Dendritic cell treated with granulocyte-macrophage colony-stimulating factor and Interleukin-4, amounts not matched to agents 40 ng/mL and 50 ng/mL, for 4 days (primary cell): ENCODE data around the gene GCK.
"Not testable (repeated sequence)": the region's sequence is repeated elsewhere in the genome, so short reads cannot be mapped to it uniquely, and the experiment has no call there.

Source experiments
- H3K27ac Mint-ChIP-seq: one replicate; pipeline ENCODE4 v1.8.0; 2022; ENCODE audit warnings: mild to moderate bottlenecking, mixed read lengths
- H3K27me3 Mint-ChIP-seq: one replicate; pipeline ENCODE4 v1.8.0; 2022; ENCODE audit warnings: mild to moderate bottlenecking, mixed read lengths
- H3K36me3 Mint-ChIP-seq: one replicate; pipeline ENCODE4 v1.8.0; 2022; ENCODE audit warnings: low read depth, mixed read lengths
- H3K4me1 Mint-ChIP-seq: one replicate; pipeline ENCODE4 v1.8.0; 2022; ENCODE audit warnings: low read depth, mixed read lengths
- H3K4me3 Mint-ChIP-seq: one replicate; pipeline ENCODE4 v1.8.0; 2022; ENCODE audit warnings: mild to moderate bottlenecking, moderate library complexity, mixed read lengths
- H3K9me3 Mint-ChIP-seq: one replicate; pipeline ENCODE4 v1.8.0; 2022; ENCODE audit warnings: mixed read lengths
- intact Hi-C: fragments of 100-400 bp; cut with micrococcal nuclease; formaldehyde crosslinking; loops from one replicate; pipeline ENCODE4 v1.15.0; 2022

GCK gene

DNA sequence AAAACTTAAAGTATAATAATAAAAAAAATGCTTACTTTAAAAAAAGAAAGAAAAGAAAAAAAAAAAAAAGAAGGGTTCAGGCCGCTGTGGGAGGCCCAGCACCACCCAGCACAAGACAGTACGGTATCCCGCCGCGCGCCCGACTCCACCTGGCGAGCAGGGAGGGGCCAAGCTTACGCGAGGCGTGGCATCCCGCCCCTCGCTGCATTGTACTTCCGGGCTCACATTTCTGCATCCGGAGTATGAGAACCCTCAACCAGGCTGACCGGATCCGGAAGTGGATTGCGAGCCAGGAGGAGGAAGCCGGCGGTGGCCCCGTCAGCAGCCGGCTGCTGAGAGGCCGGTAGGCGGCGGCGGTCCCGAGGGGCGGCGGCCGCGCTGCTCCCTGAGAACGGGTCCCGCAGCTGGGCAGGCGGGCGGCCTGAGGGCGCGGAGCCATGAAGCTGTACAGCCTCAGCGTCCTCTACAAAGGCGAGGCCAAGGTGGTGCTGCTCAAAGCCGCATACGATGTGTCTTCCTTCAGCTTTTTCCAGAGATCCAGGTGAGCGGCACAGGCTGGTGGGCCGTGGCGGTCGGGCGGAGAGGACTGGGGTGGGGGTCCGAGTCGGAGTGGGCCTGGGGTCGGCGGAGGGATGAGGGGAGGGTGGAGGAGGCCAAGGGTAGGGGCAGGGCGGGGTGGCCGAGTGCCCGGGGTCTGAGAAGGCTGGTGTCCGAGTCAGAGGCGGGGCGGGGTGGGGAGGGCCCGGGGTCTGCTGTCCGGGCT lies 11.6 kb upstream of the GCK start, which contains the start of gene YKT6:
TSS of gene YKT6 (plus strand) at position 280 of the 763 bp plus-strand sequence. CDS start at position 438, 158 bp downstream.
- peaks cover 10% of the 10 kb centered on the region for H3K27me3 Mint-ChIP-seq
- peak within 1 kb of the TSS; percentile 91 for H3K27ac Mint-ChIP-seq

GRCh38 chr7:44200163-44200562 lies 10.9 kb upstream of the GCK start:
- H3K27me3 Mint-ChIP-seq, H3K27ac Mint-ChIP-seq, H3K9me3 Mint-ChIP-seq: not testable (repeated sequence)
- Mint-ChIP-seq H3K36me3 (peaks cover 23% of the 10 kb centered on the region), H3K4me1 (peaks cover 28% of the 10 kb centered on the region), H3K4me3 (peak overlapping the region; percentile 32)
- intact Hi-C loops: loop anchor here (1.0 to 2.0 kb wide), 2 partner anchors 75 to 118 kb away; partner anchors contain the start of gene POLM

More for the DNA sequence above, 11.6 kb upstream of the GCK start, which contains the start of gene YKT6:
- Mint-ChIP-seq H3K4me3 (peak within 1 kb of the TSS; percentile 87), H3K36me3 (peaks cover 30% of the 10 kb centered on the region), H3K4me1 (peaks cover 28% of the 10 kb centered on the region), H3K9me3 (no peaks in the 10 kb centered on the region)
- intact Hi-C loops: loop anchor here (1.0 to 2.0 kb wide), 2 partner anchors 76 to 119 kb away; partner anchors contain the start of gene POLM

GRCh38 chr7:44197474-44197873 lies 8.2 kb upstream of the GCK start:
- H3K4me1 Mint-ChIP-seq: peaks cover 16% of the 10 kb centered on the region
- H3K36me3 Mint-ChIP-seq: peaks cover 5% of the 10 kb centered on the region
- intact Hi-C loops: no loop called here

DNA sequence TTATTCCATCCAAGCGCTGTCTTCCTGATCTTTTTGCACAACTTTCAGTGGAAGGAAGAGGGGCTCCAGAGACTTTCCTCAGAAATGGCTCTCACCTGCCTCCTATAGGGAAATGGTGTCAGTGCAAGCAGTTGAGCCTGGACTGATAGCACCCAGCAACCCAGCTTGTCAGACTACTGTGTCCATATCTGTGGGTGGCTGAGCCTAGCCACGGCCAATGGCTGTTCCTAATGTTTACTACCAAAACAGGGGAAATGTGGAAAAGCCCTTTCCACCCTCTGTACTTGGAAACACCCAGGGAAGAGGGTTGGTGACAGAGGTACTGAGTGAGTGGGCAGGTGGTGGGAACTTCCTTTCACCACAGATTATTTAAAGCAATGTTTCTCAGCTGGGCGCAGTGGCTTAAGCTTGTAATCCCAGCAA lies 7.2 kb upstream of the GCK start:
- Mint-ChIP-seq H3K27ac (peak overlapping the region; percentile 20), H3K9me3 (peaks cover 8% of the 10 kb centered on the region), H3K4me3 (no peak overlapping the region), H3K4me1 (peaks cover 6% of the 10 kb centered on the region), H3K36me3 (peaks cover 5% of the 10 kb centered on the region), H3K27me3 (peaks cover 19% of the 10 kb centered on the region)
- intact Hi-C loops: loop anchor here (1.0 kb wide), 1 partner anchor 124 kb away; no protein-coding TSS in a partner anchor

More at GRCh38 chr7:44197474-44197873, 8.2 kb upstream of the GCK start:
- Mint-ChIP-seq H3K27ac (no peak overlapping the region), H3K9me3 (peaks cover 8% of the 10 kb centered on the region), H3K4me3 (no peak overlapping the region), H3K27me3 (peaks cover 13% of the 10 kb centered on the region)

DNA sequence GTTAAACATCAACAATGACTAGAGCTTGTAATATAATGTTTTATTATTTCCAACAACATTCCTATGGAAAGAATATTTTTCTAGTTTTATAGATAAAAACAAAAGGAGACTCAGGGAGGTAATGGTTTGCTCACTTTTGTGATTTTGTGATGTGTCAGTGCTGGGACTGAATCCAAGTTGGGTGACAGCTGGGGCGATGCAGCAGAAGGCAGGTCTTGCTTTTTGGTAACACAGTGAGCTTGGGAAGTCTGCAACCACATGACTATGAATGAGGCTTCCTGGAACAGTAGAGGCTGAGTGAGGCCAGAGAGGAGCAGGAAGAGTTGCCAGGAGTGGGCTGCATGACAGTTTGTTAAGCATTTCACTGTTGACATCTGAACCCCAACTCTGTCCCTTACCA lies 6.7 kb upstream of the GCK start:
- peaks cover 20% of the 10 kb centered on the region for H3K27me3 Mint-ChIP-seq
- intact Hi-C loops: loop anchor here (1.0 kb wide), 1 partner anchor 124 kb away; no protein-coding TSS in a partner anchor
- peaks cover 1% of the 10 kb centered on the region for H3K36me3 Mint-ChIP-seq
- peaks cover 8% of the 10 kb centered on the region for H3K9me3 Mint-ChIP-seq
- no peak overlapping the region for H3K4me3 Mint-ChIP-seq
- H3K27ac Mint-ChIP-seq: no peak overlapping the region
- peaks cover 4% of the 10 kb centered on the region for H3K4me1 Mint-ChIP-seq

- Mint-ChIP-seq H3K27me3 (peaks cover 16% of the 10 kb centered on the region), H3K9me3 (peaks cover 8% of the 10 kb centered on the region), H3K27ac (no peak overlapping the region), H3K4me3 (no peak overlapping the region), H3K36me3 (no peaks in the 10 kb centered on the region), H3K4me1 (peaks cover 4% of the 10 kb centered on the region)
- intact Hi-C loops: no loop called here
Measured at GRCh38 chr7:44194562-44195145, 5.4 kb upstream of the GCK start.

GRCh38 chr7:44194069-44194468 lies 4.8 kb upstream of the GCK start:
- intact Hi-C loops: no loop called here
- no peaks in the 10 kb centered on the region for H3K36me3 Mint-ChIP-seq
- no peak overlapping the region for H3K27ac Mint-ChIP-seq
- H3K27me3 Mint-ChIP-seq: peaks cover 16% of the 10 kb centered on the region
- no peak overlapping the region for H3K4me3 Mint-ChIP-seq
- H3K9me3 Mint-ChIP-seq: peaks cover 8% of the 10 kb centered on the region
- peaks cover 4% of the 10 kb centered on the region for H3K4me1 Mint-ChIP-seq

GRCh38 chr7:44193011-44193802 lies 4.0 kb upstream of the GCK start:
- peaks cover 4% of the 10 kb centered on the region for H3K4me1 Mint-ChIP-seq
- intact Hi-C loops: no loop called here
- peaks cover 8% of the 10 kb centered on the region for H3K9me3 Mint-ChIP-seq
- H3K27ac Mint-ChIP-seq: no peak overlapping the region
- H3K36me3 Mint-ChIP-seq: no peaks in the 10 kb centered on the region
- H3K27me3 Mint-ChIP-seq: peaks cover 17% of the 10 kb centered on the region
- no peak overlapping the region for H3K4me3 Mint-ChIP-seq

DNA sequence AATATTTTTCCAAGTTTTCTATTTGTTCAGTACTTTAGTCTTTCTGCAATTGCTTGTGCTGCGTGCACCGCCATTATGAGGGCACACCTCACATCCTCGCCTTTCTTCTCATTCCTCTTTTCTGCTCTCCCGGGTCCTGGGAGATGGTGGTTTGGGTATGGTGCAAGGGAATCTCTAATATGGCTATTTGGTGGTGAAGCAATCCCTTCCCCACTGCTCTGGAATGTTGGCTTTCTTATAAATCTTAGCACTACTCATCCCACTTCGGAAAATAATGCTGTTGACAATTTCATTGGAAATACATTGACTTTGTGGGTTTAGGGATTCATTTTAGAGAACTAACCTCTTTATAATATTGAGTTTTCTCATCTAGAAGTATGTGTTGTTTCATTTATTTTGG lies 1.9 kb upstream of the GCK start:
- H3K27me3 Mint-ChIP-seq: peaks cover 12% of the 10 kb centered on the region
- H3K9me3 Mint-ChIP-seq: peaks cover 8% of the 10 kb centered on the region
- H3K4me1 Mint-ChIP-seq: no peaks in the 10 kb centered on the region
- no peak overlapping the region for H3K4me3 Mint-ChIP-seq
- no peaks in the 10 kb centered on the region for H3K36me3 Mint-ChIP-seq
- H3K27ac Mint-ChIP-seq: no peak overlapping the region
- intact Hi-C loops: no loop called here

GRCh38 chr7:44189993-44190872 lies 994 bp upstream of the GCK start:
- H3K36me3 Mint-ChIP-seq: no peaks in the 10 kb centered on the region
- no peak overlapping the region for H3K27ac Mint-ChIP-seq
- H3K4me1 Mint-ChIP-seq: no peaks in the 10 kb centered on the region
- peaks cover 12% of the 10 kb centered on the region for H3K27me3 Mint-ChIP-seq
- peaks cover 8% of the 10 kb centered on the region for H3K9me3 Mint-ChIP-seq
- intact Hi-C loops: no loop called here
- no peak overlapping the region for H3K4me3 Mint-ChIP-seq

DNA sequence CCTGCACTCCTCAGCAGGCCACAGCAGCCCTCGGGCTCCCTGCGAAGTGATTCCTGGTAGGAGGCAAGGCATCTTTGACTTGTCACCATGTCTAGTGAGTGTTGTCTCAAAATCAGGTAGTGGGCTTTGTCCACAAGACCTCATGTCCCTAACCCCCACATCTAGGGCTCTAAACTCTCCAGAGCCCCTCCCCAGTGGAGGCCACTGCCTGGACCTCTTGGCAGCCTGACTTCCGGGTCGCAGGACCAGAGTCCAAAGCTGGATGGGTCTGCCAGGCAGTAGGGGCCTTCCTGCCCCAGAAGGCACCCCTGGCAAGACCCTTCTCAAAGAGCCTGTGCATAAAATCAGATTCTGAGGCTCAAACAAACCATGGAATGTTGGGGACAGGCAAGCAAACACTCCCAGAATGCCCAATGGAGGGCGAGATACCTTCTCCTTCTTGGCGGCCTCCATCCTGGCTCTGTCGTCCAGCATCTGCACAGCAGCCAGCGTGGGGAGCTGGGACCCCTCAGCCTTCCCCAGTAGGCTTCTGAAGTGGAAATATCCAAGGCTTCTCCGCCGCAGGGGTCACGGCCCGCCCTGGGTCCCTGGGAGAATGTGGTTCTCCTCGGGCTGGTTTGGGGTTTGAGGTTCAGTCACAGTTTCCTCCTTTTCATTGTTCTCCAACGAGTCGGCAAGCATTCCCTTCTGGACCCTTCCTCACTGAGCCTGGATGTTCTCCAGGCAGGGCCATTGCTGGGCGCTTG lies 586 bp downstream of the GCK start:
- Mint-ChIP-seq H3K27me3 (peaks cover 12% of the 10 kb centered on the region), H3K4me1 (peaks cover 5% of the 10 kb centered on the region), H3K4me3 (no peak overlapping the region), H3K9me3 (no peaks in the 10 kb centered on the region), H3K36me3 (no peaks in the 10 kb centered on the region), H3K27ac (no peak overlapping the region)
- intact Hi-C loops: no loop called here

- Mint-ChIP-seq H3K27ac (no peak overlapping the region), H3K4me1 (peaks cover 5% of the 10 kb centered on the region), H3K4me3 (no peak overlapping the region), H3K27me3 (peaks cover 10% of the 10 kb centered on the region), H3K9me3 (peaks cover 4% of the 10 kb centered on the region), H3K36me3 (no peaks in the 10 kb centered on the region)
- intact Hi-C loops: no loop called here
Measured at GRCh38 chr7:44187636-44188416, 1.4 kb downstream of the GCK start.
